K562 (cell line): ENCODE results near the gene TK1. TPM values are rescaled to one million over a fixed set of nuclear protein-coding genes. Genes with fewer than 3 reads are reported as not detected.

ENCODE experiments used
- BRD4 ChIP-seq: fragments of 200-600 bp; sonication (generic); IDR thresholded peaks from 2 replicates; pipeline ENCODE4 v1.6.1; 2017; ENCODE audit warnings: inconsistent platforms
- CEBPG ChIP-seq, 3 experiments: fragments of 200-800 bp in 1 of 3; sonication (Bioruptor generic) in 1 of 3; sonication (generic) in 1 of 3; formaldehyde crosslinking in 1 of 3; IDR thresholded peaks in 2 of 3; conservative IDR thresholded peaks in 1 of 3; 2 replicates each; pipeline versions ENCODE4 v1.6.1 to v1.8.0; 2016 to 2022; ENCODE audit warnings: missing compliant biosample characterization in 2 of 3, missing genetic modification characterization in 2 of 3, mild to moderate bottlenecking in 1 of 3, missing genetic modification reagents in 1 of 3
- GTF2B ChIP-seq: IDR thresholded peaks from 2 replicates; pipeline ENCODE4 v1.6.1; 2011; ENCODE audit not compliant: insufficient read length; ENCODE audit errors: extremely low read depth
- HMGN3 ChIP-seq: IDR thresholded peaks from 2 replicates; pipeline ENCODE4 v1.6.1; 2011; ENCODE audit warnings: borderline replicate concordance, low read depth, mild to moderate bottlenecking, mixed read lengths, low read length; ENCODE audit not compliant: insufficient read length; ENCODE audit errors: extremely low read depth
- JUNB ChIP-seq: fragments of 450-650 bp; formaldehyde crosslinking; conservative IDR thresholded peaks from 2 replicates; pipeline ENCODE4 v1.4.0; 2020; ENCODE audit warnings: mild to moderate bottlenecking
- NFATC3 ChIP-seq: fragments of 450-650 bp; IDR thresholded peaks from 2 replicates; pipeline ENCODE4 v1.6.1; 2017; ENCODE audit warnings: mild to moderate bottlenecking
- NR2C1 ChIP-seq, 2 experiments: fragments of 450-650 bp; IDR thresholded peaks; 2 replicates each; pipeline ENCODE4 v1.6.1; 2017; ENCODE audit warnings: mild to moderate bottlenecking in 2 of 2, antibody characterized with exemption in 1 of 2, inconsistent platforms in 1 of 2, missing compliant biosample characterization in 1 of 2, missing genetic modification characterization in 1 of 2
- SIN3A ChIP-seq, 2 experiments: fragments of 150-350 bp in 1 of 2; IDR thresholded peaks; 2 replicates each; pipeline ENCODE4 v1.6.1; 2011 to 2016; ENCODE audit warnings: borderline replicate concordance in 2 of 2, low read depth in 2 of 2, low read length in 2 of 2, mild to moderate bottlenecking in 2 of 2, moderate library complexity in 2 of 2; ENCODE audit not compliant: control insufficient read depth in 1 of 2
- SIX5 ChIP-seq, 2 experiments: IDR thresholded peaks; 2 replicates each; pipeline ENCODE4 v1.6.1; 2011; ENCODE audit warnings: low read length in 2 of 2, borderline replicate concordance in 1 of 2, low read depth in 1 of 2, mild to moderate bottlenecking in 1 of 2, moderate library complexity in 1 of 2; ENCODE audit not compliant: insufficient read depth in 1 of 2
- SUPT5H ChIP-seq: fragments of 450-650 bp; IDR thresholded peaks from 2 replicates; pipeline ENCODE4 v1.6.1; 2016
- TRIM28 ChIP-seq: fragments of 450-650 bp; IDR thresholded peaks from 2 replicates; pipeline ENCODE4 v1.6.1; 2017
- ZBTB2 ChIP-seq: fragments of 450-650 bp; IDR thresholded peaks from 2 replicates; pipeline ENCODE4 v1.6.1; 2016; ENCODE audit warnings: antibody characterized with exemption
- ZBTB9 ChIP-seq: fragments of 450-650 bp; formaldehyde crosslinking; IDR thresholded peaks from 2 replicates; pipeline ENCODE4 v1.4.0; 2020; ENCODE audit warnings: mild to moderate bottlenecking, moderate library complexity
- ZEB2 ChIP-seq: fragments of 450-650 bp; IDR thresholded peaks from 2 replicates; pipeline ENCODE4 v1.6.1; 2016
- ZFX ChIP-seq: sonication (generic); formaldehyde crosslinking; IDR thresholded peaks from 2 replicates; pipeline ENCODE4 v1.8.0; 2022; ENCODE audit warnings: mild to moderate bottlenecking, missing genetic modification reagents, moderate library complexity
- ZNF263 ChIP-seq: sonication (generic); formaldehyde crosslinking; IDR thresholded peaks from 2 replicates; pipeline ENCODE4 v1.8.0; 2022; ENCODE audit warnings: mild to moderate bottlenecking, missing genetic modification reagents, borderline replicate concordance
- ZNF589 ChIP-seq: fragments of 200-800 bp; sonication (Bioruptor generic); IDR thresholded peaks from 2 replicates; pipeline ENCODE4 v1.6.1; 2016; ENCODE audit warnings: low read depth, missing genetic modification characterization, missing compliant biosample characterization
- ZNF699 ChIP-seq: fragments of 250-450 bp; sonication (Bioruptor Pico); IDR thresholded peaks from 2 replicates; pipeline ENCODE4 v1.8.0; 2021; ENCODE audit warnings: mild to moderate bottlenecking, moderate library complexity; ENCODE audit not compliant: insufficient replicate concordance
- polyA plus RNA-seq, 8 experiments: library from polyadenylated mRNA; depleted of rRNA in 4 of 8; stranded (reverse) in 5 of 8; unstranded in 3 of 8; fragments of >200 nt; fragmentation: Nextera tagmentation in 2 of 8; fragmentation: Illumina TruSeq in 1 of 8; extraction: Ambion mirVana in 2 of 8; extraction: Trizol in 1 of 8; gene quantifications; 2 replicates each; pipeline versions ENCODE4 v1.2.1 to v1.2.3, GENCODE V29; 2011 to 2014; ENCODE audit warnings: inconsistent platforms in 1 of 8, missing spikeins in 1 of 8
- total RNA-seq, 7 experiments: library from RNA; depleted of rRNA in 6 of 7; stranded (reverse); fragments of >200 nt in 6 of 7; fragmentation: Illumina TruSeq in 2 of 7; extraction: Trizol in 2 of 7; gene quantifications; 2 replicates each; pipeline versions ENCODE4 v1.2.1 to v1.2.3, GENCODE V29; 2011 to 2021; ENCODE audit warnings: low replicate concordance in 1 of 7

Gene TK1
- total and polyA plus RNA-seq, 9 of the 15 experiments (the other 6 are each of a cell fraction or from before 2014, with no cell fraction given) = 8.4 to 280 (median 103) TPM

GRCh38 chr17:78128551-78129350 is 58.1 kb downstream of the TK1 start, which contains the start of gene TMC6 (continued):
- no peak for TF ChIP-seq CEBPG (CRISPR knock-in tag; IDR thresholded peaks at IDR 0.05)
- no peak for TF ChIP-seq CEBPG (tag; conservative IDR thresholded peaks at IDR 0.05 in 1 of 2, IDR thresholded peaks at IDR 0.05 in 1 of 2)
- no peak for TF ChIP-seq GTF2B
- peak; percentile 80 for TF ChIP-seq SUPT5H
- peak; percentile 40; the same call in 1 of the 2 replicates for TF ChIP-seq ZNF263
- no peak for TF ChIP-seq NFATC3
- TF ChIP-seq ZFX = peak; percentile 24; the same call in 1 of the 2 replicates
- no peak for TF ChIP-seq JUNB (CRISPR knock-in tag)
- peak; percentile 82; the same call in 1 of the 2 replicates for TF ChIP-seq ZBTB2
- TF ChIP-seq SIN3A (IDR thresholded peaks at IDR 0.05; ENCODE audit: borderline replicate concordance in 2 of 2, control insufficient read depth in 1 of 2, low read depth in 2 of 2, low read length in 2 of 2) = peak; percentile 84 to 91; a peak in 3 of 4 replicates
- TF ChIP-seq ZBTB9 (CRISPR knock-in tag) = no peak
- TF ChIP-seq BRD4 = no peak
- TF ChIP-seq TRIM28 = peak; percentile 47; the same call in 1 of the 2 replicates
- no peak for TF ChIP-seq SIX5 (IDR thresholded peaks at IDR 0.05; ENCODE audit: borderline replicate concordance in 1 of 2, insufficient read depth in 1 of 2, low read depth in 1 of 2, low read length in 2 of 2)
- peak; percentile 92 for TF ChIP-seq HMGN3
- peak; percentile 77 for TF ChIP-seq ZNF589
- peak; percentile 66 for TF ChIP-seq NR2C1 (IDR thresholded peaks at IDR 0.05)
- TF ChIP-seq NR2C1 (tag; IDR thresholded peaks at IDR 0.05) = peak; percentile 56
- TF ChIP-seq ZNF699 (CRISPR knock-in tag) = no peak
- peak; percentile 99 for TF ChIP-seq ZEB2
